ENCODE results near the gene CCDC88B.

The CCDC88B gene

GRCh38 chr11:64384981-64385944 is 45.3 kb downstream of the CCDC88B start:
- DNase-seq (ENCODE audit: low read depth in 2 of 2) = no peak

- no peak for DNase-seq (ENCODE audit: low read depth in 2 of 2)
Measured at GRCh38 chr11:64385945-64386704, 46.1 kb downstream of the CCDC88B start.

GRCh38 chr11:64387916-64388315 is 47.9 kb downstream of the CCDC88B start:
- DNase-seq (ENCODE audit: low read depth in 2 of 2) = no peak

GRCh38 chr11:64388894-64389293 is 48.9 kb downstream of the CCDC88B start:
- DNase-seq (ENCODE audit: low read depth in 2 of 2) = no peak

GRCh38 chr11:64389851-64390250 is 49.8 kb downstream of the CCDC88B start:
- no peak for DNase-seq (ENCODE audit: low read depth in 2 of 2)

- DNase-seq (ENCODE audit: low read depth in 2 of 2) = no peak
Measured at GRCh38 chr11:64390558-64390957, 50.6 kb downstream of the CCDC88B start.

- no peak for DNase-seq (ENCODE audit: low read depth in 2 of 2)
Measured at GRCh38 chr11:64391839-64392238, 51.8 kb downstream of the CCDC88B start.

- DNase-seq (ENCODE audit: low read depth in 2 of 2) = no peak
Measured at GRCh38 chr11:64395545-64396078, 55.6 kb downstream of the CCDC88B start.

GRCh38 chr11:64396079-64396591 is 56.1 kb downstream of the CCDC88B start:
- no peak for DNase-seq (ENCODE audit: low read depth in 2 of 2)

- no peak for DNase-seq (ENCODE audit: low read depth in 2 of 2)
Measured at GRCh38 chr11:64400102-64400501, 60.1 kb downstream of the CCDC88B start.

- DNase-seq (ENCODE audit: low read depth in 2 of 2) = no peak
Measured at GRCh38 chr11:64400667-64401066, 60.7 kb downstream of the CCDC88B start.

- DNase-seq (ENCODE audit: low read depth in 2 of 2) = no peak
Measured at GRCh38 chr11:64401775-64402174, 61.8 kb downstream of the CCDC88B start.

- DNase-seq (ENCODE audit: low read depth in 2 of 2) = no peak
Measured at GRCh38 chr11:64403106-64403505, 63.1 kb downstream of the CCDC88B start.

- DNase-seq (ENCODE audit: low read depth in 2 of 2) = no peak
Measured at GRCh38 chr11:64406221-64406946, 66.4 kb downstream of the CCDC88B start.

Data from stimulated activated CD8-positive, alpha-beta memory T cell treated with anti-CD3 and anti-CD28 coated beads, Interleukin-2, amount 100 ng/mL, for 1 hour (primary cell).